Left renal pelvis (tissue), 4 donors: ENCODE results near the gene TGFB3. TPM values are rescaled to one million over a fixed set of nuclear protein-coding genes. Genes with fewer than 3 reads are reported as not detected.
"Not testable (repeated sequence)": the region's sequence is repeated elsewhere in the genome, so short reads cannot be mapped to it uniquely, and the experiment has no call there.

Source experiments
- DNase-seq, 4 donors: peaks; one replicate each; pipeline ENCODE4 v3.0.0-alpha.2; 2013; ENCODE audit warnings: low read depth in 4 of 4, low spot score in 3 of 4
- polyA plus RNA-seq, 4 donors: library from polyadenylated mRNA; unstranded; fragments of 120-200 nt; gene quantifications; one replicate each; pipeline ENCODE4 v1.2.1, GENCODE V29; 2013; ENCODE audit not compliant: insufficient read length in 4 of 4

Gene TGFB3
- polyA plus RNA-seq: 100 to 1,000 TPM in 1 of 4 donors, 10 to 100 TPM in 3; 16.4 to 135 (median 19.9) TPM

DNA sequence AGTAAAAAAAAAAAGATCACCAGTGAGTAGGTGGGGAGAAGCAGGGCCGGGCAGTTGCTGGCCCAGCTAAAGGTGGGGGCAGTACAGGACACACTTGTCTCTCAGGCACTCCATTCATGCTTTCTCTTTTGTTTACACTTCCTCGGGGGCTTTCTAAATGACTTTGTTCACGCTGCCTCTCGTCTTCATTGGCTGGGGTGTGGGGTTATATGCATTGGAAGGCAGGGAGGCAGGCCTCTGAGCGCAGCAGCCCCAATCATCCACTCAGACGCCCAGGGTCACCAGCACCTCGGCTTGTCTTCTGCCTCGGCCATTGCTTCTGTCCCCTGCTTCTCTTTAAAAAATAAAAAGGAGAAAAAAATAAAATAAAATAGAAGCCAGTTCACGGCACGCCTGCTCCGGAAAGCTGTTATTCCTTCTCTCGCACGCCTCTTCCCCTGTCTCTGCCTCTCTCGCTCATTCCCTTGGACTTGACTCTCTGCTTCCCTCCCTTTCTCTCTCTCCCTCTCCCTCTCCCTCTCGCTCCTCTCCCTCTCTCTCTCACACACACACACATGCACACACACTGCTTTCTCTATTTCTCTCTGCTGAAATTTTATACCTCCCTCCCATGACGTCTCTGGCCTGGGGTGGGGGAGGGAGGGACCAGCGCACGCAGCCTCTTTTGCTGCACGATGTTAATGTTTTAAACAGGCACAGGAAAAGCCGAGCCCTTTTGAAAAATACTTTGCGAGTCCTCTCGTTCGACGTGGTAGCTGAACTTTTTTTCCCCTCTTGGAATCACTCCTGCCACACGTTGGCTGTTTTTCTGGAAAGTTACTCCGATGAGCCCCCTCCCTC lies at the start of gene TGFB3:
TGFB3 (minus strand) TSS at position 570 of the 840 bp plus-strand sequence. CDS start 1,102 bp downstream, outside the sequence.
- peak; percentile 79 to 87 (median 84) for DNase-seq

DNA sequence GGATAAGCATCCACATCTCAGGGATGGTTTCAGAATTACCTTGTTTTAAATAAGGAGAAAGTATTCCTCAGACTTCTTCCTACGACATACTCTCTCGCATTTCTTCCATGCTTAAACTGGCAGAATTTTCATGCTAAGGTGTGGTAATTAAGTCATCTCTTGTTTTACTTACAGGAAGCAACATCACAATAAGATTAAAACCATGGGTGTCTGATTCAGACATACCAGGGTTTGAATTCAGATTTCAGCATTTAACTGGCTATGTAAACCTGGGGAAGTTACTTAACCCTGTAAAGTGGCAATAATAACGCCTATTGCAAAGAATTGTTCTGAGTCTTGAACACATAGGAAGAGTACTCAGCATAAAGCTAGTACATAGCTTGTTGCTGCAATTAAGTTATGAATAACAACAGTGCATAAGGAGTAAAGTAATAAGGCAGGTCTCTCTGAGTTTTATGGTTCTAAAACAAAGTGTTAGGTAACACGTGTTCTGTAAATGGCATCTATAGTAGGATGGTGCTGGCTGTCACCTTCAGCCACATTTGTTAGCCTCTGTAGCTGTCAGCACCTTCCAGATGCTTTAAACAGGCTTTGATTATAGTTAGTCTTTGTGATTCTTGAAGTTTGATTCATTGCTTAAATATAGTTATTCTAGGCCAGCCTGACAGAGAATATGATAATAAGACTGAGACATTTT lies 42.6 kb upstream of the TGFB3 start:
- no peak for DNase-seq

DNA sequence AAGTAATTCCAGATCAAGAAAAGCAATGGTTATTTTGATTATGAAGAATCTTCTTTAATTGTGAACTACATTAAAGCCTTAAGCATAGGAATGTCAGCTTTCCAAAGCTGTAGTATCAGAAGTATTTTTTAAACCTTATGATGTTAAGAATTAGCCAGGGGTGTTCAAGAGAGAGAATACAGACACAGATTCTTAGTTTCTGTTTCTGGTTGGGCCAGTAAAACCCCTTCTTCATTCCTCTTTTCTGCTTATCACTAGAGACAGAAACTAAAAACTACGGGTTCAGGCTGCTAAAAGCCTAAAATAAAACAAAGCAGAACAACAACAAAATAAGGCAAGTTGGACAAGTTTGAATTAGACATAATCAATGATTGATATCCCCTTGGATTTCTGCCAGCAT lies 42.0 kb upstream of the TGFB3 start:
- no peak for DNase-seq

DNA sequence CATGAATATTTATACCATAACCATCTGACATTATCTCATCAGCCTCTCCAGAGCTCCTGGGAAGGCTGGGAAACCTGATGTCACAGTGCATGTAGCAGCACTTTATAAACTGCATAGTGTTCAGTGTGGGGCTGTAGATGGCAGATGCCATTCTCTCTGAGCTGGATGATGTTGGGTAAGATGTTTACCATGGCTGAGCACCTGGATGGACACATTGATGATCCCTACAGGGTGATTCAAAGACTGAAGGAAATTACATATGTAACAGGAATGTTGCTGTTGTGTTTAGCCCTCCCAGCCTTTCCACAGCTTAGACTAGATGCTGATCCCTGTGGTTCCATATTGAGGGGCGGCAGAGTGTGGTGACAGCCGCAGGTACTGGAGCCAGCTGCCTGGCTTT lies 41.2 kb upstream of the TGFB3 start:
- no peak for DNase-seq

DNA sequence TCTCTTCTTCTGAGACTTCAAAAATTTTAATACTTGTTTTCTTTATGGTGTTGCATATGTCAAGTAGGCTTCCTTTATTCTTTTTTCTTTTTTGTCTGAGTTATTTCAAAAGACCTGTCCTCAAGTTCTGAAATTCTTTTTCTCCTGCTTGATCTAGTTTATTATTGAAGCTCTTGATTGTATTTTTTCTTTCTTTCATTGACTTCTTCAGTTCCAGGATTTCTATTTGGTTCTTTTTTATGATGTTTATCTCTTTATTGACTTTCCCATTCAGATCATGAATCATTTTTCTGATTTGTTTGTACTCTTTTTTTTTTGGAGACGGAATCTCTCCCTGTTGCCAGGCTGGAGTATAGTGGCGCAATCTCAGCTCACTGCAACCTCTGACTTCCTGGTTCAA lies 37.9 kb upstream of the TGFB3 start:
- no peak for DNase-seq

DNA sequence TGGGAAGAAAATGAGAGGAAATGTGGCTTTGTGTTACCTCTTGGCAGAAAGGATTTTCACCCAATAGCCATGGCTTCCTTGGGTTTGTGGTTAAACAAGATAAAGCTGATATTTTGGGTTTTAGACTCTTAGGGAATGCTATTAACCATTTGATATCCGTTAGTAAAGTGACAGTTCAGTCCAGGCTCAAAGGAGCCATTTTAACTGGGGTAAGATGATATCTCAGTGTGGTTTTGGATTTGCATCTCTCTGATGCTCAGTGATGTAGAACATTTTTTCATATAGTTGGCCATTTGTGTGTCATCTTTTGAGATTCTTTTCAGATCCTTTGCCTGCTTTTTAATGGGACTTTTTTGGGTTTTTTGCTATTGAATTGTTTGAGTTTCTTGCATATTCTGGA lies 33.9 kb upstream of the TGFB3 start:
- DNase-seq: no peak

DNA sequence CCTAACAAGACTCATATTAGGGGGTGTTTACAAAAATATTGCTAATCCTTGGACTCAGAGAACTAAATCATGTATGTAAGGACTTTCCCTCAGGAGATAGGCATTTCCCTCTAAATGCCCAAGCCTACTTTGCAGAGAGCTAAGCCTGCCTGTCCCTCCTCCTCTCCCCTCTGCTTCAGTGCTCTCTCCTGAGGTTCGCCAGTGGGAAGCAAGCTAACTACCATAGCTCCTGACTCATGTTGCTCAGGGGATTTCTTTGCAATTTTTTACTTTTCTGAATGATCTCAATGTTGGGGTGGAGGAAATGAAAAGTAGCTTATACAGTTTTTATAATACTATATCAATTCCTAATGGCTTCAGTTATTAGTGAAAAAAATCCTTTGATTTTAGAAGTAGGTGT lies 33.4 kb upstream of the TGFB3 start:
- DNase-seq: no peak

DNA sequence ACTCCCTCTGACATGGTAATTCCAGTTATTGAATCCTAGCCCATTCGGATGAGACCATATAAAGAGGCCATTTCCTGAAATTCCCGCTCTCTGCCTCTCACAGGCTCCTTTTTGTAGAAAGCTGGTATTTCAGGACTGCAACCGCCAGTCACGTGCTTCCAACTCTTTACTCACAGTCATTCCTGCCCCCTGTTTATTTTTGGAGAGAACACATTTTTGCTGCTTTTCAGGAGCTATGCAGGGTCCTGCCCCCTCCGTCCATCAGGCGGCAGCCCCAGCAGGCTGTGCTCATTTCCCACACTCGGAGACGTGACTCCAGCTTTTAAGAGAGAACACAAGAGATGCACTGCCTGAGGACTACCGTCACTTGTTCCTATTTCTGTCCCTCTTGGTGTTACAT lies 30.6 kb upstream of the TGFB3 start:
- peak in 2 of 4 donors; percentile 29 to 36 for DNase-seq

DNA sequence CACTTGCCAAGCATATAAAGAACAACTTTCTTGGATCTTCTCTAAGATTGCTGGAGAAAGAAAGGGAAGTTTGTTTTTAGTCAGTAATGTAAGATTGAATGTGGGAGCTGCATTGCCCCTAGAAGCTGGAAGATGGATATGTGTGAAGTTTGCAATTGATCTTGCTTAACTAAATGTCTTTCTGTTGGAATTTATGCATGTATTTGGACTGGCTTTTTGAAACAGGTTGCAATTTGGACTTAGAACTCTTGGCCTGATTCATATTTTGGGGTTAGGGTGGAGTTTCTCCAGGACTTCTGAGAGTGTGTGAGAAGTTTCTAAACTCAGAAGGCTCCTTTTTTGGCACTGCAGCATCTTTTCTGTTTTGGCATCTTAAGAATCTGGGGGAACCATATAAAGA lies 30.1 kb upstream of the TGFB3 start:
- DNase-seq: no peak

DNA sequence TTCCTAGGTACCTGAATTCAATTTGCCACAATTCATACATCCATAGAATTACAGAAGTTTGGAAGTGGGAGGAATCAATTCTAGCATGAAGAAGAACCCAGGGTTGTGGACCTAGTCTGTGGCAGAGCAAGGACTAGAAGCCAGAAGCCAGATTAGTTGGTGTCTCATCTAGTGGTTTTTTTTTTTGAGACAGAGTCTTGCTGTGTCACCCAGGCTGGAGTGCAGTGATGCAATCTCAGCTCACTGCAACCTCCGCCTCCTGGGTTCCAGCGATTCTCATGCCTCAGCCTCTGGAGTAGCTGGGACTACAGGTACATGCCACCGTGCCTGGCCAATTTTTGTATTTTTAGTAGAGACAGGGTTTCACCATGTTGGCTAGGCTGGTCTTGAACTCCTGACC lies 27.8 kb upstream of the TGFB3 start:
- DNase-seq: not testable (repeated sequence)

DNA sequence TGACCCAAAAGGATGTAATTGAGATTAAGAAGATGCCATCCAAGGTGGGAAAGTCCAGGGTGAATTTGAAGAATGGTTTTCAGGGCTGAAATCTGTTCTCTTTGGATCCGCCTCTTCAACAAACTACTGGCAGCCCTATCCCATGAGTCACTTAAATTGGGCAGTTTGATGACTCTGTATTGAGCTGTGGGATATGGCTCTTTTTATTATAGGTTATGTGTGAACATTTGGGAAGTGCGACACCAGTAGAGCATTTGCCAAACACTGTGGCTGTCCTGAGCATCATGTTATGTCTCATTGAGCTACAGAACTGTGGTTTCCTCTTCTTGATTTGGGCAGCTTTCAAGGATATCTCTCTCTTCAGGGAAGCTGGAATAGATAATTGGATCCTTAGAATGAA lies 26.1 kb upstream of the TGFB3 start:
- DNase-seq: no peak

DNA sequence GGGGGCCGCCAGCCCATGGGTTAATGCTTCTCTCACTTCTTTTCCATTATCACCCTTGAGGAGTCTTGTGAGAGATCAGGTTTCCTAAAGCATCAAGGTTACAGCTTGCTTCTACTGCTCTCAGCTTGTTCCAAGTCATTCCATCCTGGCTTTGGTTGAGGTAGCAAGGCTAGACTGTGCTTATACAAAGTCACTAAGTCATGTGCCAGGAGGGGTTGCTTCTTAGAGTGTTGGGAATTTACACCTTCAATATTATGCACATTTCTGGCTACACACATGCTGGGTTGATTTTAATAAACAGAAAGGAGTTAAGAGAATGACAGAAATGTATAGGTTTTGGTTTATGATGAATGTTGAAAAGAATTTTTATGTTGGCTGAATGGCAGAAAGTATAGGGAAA lies 25.6 kb upstream of the TGFB3 start:
- DNase-seq: no peak

DNA sequence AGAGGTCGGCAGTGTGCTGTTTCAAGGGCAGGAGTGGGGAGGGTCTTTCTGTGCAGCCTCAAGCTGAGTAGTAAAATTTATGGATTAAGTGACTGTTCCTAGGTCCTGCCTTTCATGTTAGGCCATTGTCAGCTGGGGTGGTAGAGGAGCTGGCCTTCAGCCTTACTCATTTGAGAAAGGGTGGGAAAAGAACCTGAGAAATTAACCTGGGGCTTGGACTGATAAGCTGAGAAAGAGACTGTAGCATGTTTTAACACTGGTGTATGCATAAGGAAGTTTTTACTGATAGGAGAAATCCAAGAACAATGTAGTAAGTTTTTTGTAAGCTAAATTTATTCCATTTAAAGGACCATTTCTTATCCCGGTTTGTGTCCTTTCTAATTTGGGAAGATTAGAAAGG lies 24.5 kb upstream of the TGFB3 start:
- no peak for DNase-seq

DNA sequence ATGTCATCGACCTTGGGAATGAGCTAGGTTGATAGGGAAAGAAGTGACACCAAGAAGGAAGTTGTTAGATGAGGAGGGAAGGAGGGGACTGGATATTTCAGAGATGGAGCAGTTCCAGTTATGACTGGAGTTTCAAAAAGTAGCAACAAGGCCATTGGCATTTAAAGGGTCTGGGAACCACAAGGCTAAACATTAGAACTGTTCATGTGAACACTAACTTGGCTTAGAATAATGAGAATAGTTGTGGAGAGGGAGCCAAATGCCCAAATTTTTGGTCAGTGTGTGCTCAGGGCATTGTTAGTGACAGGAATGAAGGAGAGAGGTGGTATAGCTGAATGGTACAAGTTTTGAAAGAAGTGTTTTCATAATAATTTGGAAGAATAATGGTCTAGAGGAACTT lies 20.6 kb upstream of the TGFB3 start:
- no peak for DNase-seq

DNA sequence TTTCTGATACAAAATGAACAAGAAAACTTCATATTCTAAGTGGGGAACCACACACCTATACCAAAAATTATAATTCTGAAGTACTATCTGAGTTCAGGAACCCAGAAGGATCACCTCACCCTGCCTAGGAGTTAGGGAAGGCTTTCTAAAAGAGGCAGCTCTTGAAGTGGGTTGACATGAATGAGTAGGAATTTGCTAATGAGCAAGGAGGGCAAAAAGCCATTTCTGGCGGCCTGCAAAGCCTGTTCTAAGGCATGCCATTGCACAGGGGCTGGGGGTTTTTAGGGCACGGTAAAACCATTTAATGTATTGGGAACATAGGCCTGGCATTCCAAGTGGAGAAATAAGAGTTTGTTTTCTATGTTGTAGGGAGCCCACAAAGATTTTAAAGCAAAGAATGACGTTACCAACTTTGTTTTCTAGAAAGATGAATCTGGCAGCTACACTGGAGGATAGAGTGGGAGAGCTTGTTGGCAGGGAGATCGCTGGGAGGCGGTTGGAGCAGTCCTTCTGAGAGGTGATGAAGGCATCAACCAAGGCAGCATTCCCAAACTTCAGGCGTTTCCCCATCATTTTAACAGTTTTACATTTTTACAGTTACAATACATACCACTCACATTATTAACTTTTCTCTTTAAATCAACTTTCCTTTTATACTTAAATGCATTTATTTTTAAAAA lies 17.9 kb upstream of the TGFB3 start:
- no peak for DNase-seq

DNA sequence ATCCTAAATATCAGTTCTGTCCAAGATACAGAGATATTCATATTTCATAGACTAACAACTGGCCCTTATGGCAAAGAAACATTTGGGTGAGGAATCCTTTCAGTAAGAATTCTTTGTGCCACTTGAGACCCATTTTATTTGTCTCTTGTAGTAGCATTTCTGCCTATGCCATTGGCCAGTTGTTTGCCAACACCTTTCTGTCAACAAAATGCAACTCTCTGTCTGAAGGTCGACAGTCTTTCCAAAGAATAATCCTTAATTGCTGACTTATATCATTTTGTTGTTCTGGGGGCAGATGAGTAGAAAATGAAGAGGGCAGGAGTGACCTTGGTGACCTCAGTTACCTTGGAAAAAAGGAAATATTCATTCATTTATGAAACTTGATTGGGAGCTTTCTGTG lies 14.7 kb upstream of the TGFB3 start:
- DNase-seq: no peak

DNA sequence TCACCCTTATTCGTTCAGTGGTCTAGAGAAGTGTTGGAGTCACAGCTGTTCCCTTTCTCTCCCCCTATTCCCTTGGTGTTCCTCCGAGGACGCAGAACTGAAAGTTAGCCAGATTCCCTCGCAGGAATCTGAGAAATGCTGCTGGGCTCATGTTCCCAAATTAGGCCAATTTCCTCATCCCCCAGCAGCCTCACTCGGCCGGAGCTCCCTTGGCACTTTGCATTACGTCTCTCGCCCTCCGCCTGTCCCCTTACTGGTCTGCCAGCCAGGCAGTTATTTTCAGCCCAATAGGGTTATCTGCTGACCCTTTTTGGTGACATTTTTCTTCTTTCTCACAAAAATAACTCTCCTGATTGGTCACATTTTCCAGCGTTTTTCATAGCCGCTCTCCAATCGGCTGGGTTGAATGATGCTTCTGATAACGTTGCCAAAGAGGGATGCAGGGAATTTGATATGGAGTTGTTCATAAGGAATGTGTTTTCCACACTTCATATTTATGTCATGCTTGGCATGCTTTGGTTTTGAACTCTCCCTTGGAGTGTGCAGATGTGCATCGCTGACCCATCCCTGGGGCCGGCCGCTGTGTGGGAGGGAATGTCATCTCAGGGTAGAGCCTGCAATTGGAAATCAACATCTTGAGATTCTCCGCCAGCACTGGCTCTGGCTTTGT lies 13.7 kb upstream of the TGFB3 start:
- DNase-seq: no peak

DNA sequence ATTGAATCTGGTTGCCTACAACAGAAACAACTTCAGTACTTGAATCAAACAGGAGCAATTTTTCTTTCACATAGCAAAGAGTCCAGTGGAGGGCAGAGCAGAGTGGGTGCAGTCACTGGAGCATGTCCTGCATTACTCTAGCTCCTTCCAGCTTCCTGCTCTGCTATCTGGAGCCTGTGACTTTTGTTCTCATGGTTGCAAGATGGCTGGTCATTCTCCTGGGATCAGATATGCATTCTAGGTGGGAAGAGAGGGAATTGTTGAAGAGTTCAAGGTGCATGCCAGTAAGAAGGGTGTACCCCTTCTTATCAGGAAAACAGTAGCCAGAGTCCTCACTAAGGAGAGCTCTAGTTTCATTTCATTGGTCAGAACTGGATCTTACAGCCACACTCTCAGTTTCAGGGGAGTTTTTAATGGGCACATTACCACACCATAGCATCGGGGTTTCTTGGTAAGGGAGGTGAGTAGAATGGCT lies 11.8 kb upstream of the TGFB3 start:
- no peak for DNase-seq

DNA sequence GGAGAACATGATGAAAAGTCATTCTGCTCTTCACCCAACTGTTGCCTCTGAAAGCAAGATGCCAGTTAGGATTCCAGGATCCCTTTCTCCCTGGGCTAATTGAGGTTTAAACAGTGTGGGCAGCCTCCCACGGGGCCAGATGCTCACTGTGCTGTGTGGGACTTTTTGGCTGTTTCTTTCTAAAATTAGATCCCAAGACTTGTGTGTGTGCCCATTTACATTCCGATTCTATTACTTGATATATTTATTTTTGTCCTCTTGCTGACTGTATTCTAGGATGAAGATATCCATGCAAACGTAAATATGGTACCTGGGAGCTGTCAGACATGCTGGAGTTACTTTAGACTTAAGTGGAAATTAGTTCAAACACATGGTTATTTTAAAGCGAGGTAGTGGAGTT lies 10.0 kb upstream of the TGFB3 start:
- DNase-seq: no peak

DNA sequence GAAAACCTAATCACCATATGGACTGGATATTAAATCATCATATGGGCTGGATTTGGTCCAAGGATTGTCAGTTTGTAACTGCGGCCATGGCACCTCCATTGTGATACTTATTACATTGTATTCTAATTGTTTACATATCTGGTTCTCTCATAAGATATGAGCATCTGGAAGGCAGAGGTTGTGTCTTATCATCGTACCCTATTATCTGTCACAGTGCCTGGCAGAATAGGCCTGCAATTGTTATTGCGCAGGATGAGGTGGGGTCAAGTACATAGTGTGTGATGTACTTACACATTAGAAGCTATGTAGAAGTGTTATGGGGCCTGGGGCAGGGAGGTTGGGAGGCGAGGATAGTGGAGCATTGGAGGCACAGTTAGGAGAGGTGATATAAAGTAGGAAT lies 8.5 kb upstream of the TGFB3 start:
- DNase-seq: no peak

DNA sequence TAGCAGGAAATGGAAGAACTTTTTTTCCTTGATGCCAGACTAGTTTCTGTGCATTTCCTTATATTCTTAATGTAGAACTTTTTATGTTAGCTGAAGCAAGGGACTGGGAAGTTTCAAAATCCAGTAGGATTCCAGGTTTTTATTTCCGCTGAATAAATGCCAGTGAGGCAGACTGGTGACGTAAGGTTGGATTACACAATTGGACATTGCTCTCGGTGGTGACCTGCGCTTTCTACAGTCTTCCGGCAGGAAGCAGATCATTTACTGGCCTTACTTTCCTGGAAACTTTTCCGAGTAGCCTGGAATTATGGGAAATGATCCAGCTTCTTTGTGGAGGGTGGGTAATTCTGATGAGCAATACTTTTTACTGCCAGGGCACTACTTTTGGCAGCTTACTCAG lies 7.3 kb upstream of the TGFB3 start:
- no peak for DNase-seq
